Muscle of arm (tissue), 12 donors: Measurements from ENCODE around the gene RPRD1B. TPM values are rescaled to one million over a fixed set of nuclear protein-coding genes. Genes with fewer than 3 reads are reported as not detected.

Experiments
- DNase-seq: peaks from one replicate; pipeline ENCODE4 v3.0.0-alpha.2; 2013
- polyA plus RNA-seq, 12 donors: library from polyadenylated mRNA; unstranded; fragments of 120-200 nt; gene quantifications; one replicate each; pipeline ENCODE4 v1.2.1, GENCODE V29; 2013; ENCODE audit not compliant: insufficient read length in 12 of 12

RPRD1B gene
- polyA plus RNA-seq, 12 donors = 20.2 to 34.2 (median 28.1) TPM; not detected in 1

GRCh38 chr20:38034108-38034649 lies 633 bp downstream of the RPRD1B start:
- no peak for DNase-seq

GRCh38 chr20:38034961-38035360 lies 1.4 kb downstream of the RPRD1B start:
- DNase-seq = no peak

GRCh38 chr20:38036366-38036765 lies 2.8 kb downstream of the RPRD1B start:
- no peak for DNase-seq

- no peak for DNase-seq
Measured at GRCh38 chr20:38040276-38040675, 6.7 kb downstream of the RPRD1B start.

GRCh38 chr20:38043512-38044300 lies 10.2 kb downstream of the RPRD1B start:
- no peak for DNase-seq

- no peak for DNase-seq
Measured at GRCh38 chr20:38044685-38045084, 11.1 kb downstream of the RPRD1B start.

GRCh38 chr20:38046572-38046971 lies 13.0 kb downstream of the RPRD1B start:
- DNase-seq = no peak

DNA sequence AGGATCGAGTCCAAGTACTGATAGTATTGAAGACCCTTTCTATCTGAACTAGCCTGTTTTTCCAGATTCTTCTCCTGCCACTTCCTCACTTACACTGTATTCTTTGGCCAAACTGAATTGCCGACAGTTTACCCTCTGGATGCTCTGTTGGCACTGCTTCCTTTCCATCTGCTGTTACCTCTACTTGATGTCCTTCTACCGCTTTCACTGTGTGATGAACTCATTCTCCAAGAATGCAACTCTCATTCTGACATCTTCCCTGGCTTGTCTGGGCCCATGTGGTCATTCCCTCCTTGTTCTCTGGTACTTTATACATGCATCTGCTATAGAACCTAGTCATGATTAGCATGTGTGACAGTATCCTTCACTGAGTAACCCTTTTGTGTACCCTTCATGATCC lies 16.3 kb downstream of the RPRD1B start:
- DNase-seq = no peak

DNA sequence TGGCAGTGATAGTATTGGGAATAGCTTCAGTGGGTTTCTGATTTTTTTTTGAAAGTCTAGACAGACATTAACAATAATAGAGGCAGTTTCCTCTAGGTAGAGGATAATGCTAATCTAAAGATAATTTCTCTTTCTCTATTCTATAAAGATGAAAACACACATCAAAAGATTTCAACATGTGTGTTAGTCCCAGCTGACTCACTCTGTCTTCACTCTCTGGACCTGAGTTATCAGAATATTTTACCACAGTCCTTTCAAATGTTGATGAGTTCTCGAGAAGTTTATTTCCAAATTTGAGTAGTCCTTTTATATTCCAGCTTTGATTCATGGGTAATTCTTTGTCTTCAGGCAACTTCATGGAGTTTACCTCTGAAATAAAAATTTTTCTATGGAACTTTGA lies 17.1 kb downstream of the RPRD1B start:
- DNase-seq = no peak

- DNase-seq = no peak
Measured at GRCh38 chr20:38052870-38053269, 19.3 kb downstream of the RPRD1B start.

DNA sequence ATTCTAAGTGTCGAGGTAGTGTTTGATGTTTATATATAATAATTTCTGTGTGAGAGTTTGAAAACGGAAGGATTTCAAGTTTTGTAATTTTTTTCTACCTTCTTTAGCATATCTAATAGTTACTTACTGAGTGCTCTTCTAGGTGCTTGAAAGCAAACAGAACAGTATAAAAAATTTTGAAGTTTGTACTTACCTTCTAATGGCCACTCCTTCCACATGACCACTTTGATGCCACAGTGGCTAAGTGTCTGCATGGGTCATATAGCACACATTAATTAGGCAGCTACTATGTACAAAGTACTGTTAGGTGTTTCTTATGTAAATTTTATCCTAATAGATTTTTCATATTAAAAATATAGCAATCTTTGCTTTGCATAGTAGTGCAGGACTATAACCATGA lies 21.1 kb downstream of the RPRD1B start:
- no peak for DNase-seq

DNA sequence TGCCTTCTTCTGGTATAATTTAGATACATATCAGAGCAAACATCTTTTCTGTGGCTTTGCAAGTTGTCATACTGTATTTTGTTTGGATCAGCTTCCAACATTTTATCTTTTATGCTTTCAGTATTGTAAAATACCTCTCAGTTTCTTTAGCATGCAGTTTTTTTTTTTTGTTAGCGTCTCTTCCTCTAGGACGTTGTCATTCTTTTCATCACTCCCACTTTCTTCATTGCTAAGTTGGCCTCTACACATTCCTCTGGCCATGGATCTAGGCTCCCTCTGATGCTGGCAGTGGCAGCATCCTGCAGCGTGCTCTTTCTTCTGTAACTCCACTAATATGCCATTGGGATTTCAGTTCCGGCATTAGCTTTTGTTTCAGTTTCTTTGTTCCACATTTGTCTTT lies 21.7 kb downstream of the RPRD1B start:
- no peak for DNase-seq

GRCh38 chr20:38055848-38056247 lies 22.3 kb downstream of the RPRD1B start:
- DNase-seq = no peak

- peak; percentile 75 for DNase-seq
Measured at GRCh38 chr20:38057351-38057972, 23.9 kb downstream of the RPRD1B start.

GRCh38 chr20:38059832-38060231 lies 26.3 kb downstream of the RPRD1B start:
- DNase-seq = no peak

GRCh38 chr20:38060536-38060935 lies 27.0 kb downstream of the RPRD1B start:
- no peak for DNase-seq

- DNase-seq = no peak
Measured at GRCh38 chr20:38061109-38061508, 27.6 kb downstream of the RPRD1B start.

DNA sequence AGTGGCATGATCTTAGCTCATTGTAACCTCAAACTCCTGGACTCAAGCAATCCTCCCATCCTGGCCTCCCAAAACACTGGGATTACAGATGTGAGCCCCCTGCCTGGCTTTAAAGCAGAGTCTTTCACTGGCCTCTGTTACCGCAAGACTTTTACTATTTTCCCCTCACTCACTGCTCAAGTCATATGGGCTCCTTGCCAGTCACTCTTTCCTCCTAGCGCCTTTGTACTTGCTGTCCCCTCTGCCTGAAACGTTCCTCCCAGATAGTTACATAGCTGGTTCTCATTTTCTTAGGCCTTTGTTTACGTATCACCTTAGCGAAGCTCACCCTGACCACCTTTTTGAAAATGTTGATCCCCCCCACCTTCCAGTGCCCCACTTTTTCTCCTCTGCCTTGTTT lies 29.3 kb downstream of the RPRD1B start:
- no peak for DNase-seq

DNA sequence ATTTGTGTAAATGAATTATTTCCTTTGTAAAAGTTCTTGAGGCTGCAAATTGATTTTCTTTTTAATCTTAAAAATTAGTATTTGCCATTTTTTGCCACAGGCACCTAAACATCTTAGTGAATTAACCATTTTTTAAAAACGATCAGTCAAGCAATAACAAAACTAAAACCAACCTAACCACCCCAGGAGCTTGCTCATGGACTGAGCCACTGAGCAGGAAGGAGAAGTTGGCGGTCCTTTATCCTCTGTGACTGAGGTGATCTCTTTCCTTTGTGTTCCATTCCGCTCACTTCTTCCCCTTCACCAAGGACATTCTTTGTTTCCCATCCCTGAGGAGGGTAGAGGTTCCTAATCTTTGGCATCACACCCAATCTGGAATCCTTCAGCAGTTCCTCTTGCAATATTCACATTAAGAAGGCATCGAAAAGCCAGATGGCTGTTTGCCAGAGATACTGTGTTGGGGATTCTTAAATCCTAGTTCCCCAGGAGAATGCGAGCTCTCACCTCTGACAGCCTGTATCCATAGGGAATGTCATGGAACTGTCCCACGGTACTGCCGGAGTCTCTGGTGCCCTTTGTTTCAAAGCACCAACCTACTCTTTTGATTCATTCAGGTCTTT lies 30.5 kb downstream of the RPRD1B start:
- DNase-seq = no peak

DNA sequence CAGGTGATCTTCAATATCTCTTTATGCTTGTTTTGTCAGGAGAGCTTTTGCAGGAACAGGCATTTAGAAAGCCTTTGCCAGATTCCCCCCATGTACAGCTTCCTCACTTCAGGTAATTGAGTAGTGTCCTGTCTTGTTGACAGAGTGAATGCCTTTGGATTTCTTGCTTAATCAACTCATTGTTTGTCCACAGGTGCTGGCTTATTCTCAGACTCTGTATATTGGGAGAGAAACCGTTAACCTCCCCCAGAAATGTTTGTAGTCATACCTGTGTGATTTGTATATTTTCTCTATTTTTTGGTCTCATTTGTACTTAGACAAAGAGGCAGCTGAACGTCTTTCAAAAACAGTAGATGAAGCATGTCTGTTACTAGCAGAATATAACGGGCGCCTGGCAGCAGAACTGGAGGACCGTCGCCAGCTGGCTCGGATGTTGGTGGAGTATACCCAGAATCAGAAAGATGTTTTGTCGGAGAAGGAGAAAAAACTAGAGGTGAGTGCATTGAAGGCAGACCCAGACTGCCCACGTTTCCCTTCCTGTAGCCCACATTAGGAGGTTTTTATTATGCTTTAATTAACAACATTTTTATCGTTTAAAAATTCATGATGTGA lies 32.3 kb downstream of the RPRD1B start:
- peak; percentile 43 for DNase-seq

DNA sequence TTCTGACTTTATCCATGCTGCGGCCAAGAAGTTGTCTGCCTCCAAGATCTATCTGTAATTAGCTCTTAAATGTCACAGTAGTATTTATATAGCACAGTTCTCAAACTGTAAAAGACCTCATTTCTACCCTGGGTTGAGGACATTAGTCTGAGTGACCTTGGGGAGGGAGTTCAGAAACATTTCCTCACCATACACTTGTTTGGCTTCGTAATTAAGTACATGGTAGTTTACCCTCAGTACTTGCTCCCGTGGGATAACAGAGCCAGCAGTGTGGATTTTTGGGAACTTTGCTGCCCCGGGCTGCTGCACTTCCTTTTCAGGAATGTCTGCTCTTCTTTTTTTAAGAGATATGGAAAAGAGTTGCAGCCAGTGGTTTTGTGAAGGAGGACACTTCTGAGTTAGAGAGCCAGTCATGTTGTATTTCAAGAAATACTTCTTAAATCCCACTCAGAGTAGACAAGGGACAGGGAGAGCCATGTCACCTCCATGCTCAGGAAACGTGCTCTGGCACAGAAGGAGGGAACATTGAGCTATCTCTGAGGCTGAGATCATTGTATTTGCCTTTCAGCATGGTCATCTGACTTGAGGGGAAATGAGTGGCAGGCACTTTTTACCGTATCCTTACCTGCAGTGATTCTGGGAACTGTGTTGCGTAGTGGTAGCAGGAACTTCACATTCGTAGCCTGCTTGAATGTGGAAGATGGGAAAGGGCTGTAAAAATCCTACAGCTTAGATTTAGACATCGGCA lies 33.6 kb downstream of the RPRD1B start:
- DNase-seq = no peak
